ENCODE measurements around the gene ZER1. TPM values are rescaled to one million over a fixed set of nuclear protein-coding genes. Genes with fewer than 3 reads are reported as not detected.
A peak's percentile ranks its signal among the peaks of the same experiment; 100 is the strongest.

The ZER1 gene
- total RNA-seq, 1 donor from 2014 or later: 51.5 TPM

DNA sequence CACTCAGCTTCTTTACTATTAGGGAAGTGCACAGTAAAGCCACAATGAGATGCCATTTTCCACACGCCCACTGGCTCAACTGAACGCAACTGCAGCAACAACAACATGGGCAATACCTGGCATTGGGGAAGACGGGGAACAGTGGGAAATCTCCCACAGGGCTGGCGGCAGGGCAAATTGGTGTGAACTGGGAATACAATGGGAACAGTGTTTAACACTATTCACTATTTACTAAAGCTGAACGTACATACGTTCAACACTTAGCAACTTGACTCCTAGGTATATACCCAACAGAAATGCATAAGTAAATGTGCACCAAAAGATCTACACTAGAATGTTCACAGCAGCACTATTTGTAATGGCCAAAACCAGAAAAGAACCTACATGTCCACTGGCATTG lies 14.1 kb downstream of the ZER1 start:
- DNase-seq (ENCODE audit: missing footprints) (no peak), ATAC-seq (no peak)
- intact Hi-C loops (cut with DNase I): no loop called here

DNA sequence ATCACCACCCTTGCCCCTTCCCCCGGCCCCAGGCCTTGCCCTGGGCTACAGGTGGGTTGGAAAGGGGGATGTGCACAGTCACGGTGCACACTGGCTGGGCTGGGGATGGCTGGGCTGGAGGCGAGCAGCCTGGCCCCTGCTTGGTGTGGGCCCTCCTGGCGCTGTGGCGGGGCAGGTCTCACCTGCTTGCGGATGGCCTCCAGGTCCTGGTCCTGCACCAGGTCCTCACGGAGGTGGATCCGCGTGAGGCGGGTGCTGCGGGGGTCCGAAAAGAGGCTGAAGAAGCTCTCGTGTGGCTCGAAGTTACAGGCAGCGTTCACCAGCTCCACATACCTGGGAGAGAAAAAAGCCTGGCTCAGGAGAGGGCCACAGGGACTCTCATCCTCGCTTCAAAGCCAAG lies 18.1 kb downstream of the ZER1 start:
- peak; percentile 66 for DNase-seq (ENCODE audit: missing footprints)
- intact Hi-C loops (cut with DNase I): no loop called here
- no peak for ATAC-seq

DNA sequence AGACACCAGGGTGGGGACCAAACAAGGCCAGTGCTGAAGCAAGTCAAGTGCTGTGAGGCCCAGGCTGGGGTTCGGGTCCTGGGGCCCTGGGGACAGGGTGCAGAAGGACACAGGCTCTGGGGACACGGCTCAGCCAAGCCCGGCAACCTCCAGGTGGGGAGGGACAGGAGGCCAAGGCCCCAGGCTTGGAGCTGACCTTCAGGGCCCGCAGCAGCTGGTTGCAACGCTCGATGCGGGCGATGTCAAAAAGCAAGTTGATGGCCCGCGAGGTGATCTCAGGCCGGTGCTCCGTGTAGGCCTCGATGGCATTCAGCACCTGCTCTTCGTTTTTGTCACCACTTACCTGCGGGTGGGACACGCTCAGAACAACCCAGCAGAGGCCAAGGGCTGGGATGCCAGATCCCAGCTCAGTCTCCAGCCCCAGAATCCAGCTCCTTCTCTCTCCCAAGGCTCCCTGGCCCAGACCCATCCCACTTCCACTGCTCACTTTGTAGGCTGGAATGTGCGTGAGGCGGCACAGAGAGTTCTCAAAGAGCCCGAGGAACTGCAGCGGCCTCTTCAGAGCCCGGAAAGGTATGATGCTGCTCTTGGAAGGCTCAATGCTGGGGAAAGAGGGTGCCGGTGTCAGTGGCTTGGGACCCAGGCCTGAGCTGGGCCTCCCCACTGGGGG lies 20.7 kb downstream of the ZER1 start:
- DNase-seq (ENCODE audit: missing footprints): peak; percentile 55
- ATAC-seq: no peak
- intact Hi-C loops (cut with DNase I): no loop called here

DNA sequence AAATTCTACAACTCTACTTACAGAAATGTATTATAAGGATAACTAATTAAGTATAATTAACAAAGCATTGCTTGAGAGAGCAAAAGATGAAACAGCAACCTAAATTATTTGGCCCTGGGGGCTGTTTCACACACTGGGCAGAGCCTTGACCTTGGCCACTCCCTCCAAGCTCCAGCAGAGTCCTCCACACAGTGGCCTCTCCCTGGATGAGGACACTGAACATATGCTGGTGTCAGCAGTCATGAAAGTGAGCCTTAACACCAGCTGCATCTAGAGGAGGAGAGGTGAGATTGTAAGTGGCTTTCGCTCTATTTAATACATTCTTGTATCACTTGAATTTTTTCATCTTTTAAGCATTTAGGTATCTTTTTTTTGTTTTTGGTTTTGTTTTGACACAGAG lies 24.5 kb downstream of the ZER1 start:
- no peak for ATAC-seq
- DNase-seq (ENCODE audit: missing footprints): no peak
- intact Hi-C loops (cut with DNase I): no loop called here

DNA sequence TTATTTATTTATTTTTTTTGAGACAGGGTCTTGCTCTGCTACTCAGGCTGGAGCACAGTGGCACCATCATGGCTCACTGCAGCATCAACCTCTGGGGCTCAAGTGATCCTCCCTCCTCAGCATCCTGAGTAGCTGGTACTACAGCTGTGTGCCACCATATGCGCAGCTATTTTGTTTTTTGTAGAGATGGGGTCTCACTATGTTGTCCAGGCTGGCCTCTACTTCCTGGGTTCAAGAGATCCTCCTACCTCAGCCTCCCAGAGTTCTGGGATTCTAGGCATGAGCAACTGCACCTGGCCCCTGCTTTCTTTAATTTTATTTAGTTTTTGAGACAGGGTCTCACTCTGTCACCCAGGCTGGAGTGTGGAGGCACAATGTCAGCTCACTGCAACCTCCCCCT lies 28.3 kb downstream of the ZER1 start:
- DNase-seq (ENCODE audit: missing footprints) (peak; percentile 4), ATAC-seq (no peak)
- intact Hi-C loops (cut with DNase I): no loop called here

DNA sequence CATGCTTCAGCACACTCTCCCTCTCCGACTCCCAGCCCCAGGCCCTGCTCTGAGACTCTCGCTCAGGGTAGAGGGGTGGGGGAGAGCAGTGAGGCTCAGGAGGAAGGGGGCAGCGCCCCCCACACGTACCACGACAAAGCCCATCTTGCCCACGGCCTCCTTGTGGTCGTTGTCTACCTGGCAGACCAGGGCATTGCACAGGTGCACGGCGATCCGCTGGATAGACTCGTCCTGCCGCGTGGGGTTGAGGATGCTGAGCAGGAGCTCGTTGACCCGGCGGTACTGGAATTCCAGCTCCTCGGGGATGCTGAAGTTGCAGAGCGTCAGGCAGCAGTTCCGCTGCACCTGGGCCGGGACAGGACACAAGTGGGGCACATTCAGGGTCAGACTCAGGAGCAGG lies 29.3 kb downstream of the ZER1 start:
- intact Hi-C loops (cut with DNase I): no loop called here
- ATAC-seq (no peak), DNase-seq (ENCODE audit: missing footprints) (peak; percentile 37)

DNA sequence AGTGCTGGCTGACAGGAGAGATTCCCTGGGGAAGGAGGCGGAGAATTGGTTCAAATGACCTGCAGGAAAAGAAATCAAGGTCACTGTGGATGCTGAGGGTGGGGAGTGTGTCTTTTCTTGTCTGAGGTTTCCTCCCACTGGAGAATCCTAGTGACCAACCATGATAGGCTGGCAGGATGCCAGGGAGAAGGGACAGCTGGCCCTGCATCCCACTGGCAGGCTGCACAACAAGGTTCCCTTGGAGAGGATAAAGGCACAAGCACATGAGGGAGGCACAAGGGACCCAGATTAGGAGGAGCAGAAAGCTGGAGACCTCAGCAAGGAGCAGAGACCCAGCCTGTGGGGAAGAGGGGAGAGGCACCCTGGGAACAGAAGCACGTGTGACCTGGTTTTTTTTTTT lies 36.4 kb downstream of the ZER1 start:
- peak; percentile 4 for DNase-seq (ENCODE audit: missing footprints)
- intact Hi-C loops (cut with DNase I): no loop called here
- ATAC-seq: no peak

DNA sequence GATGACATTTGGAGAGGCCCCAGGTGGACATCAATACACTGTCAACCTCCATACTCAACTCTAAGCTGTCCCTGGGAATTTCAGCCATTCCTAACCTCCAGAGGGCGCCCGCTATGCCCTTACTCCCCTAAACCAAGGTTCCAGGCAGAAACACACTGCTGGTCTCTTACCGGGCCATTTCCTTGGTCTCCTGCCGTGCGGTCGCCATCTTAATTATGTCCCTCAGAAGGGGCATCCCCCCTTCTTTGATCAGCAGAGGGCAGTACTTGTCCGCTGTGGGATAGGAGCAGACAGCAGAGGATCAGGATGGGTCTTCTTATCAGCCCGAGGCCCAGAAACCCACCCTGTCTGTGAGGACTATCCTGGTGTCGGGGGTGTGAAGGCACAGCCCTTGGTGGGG lies 38.5 kb downstream of the ZER1 start:
- DNase-seq (ENCODE audit: missing footprints) (peak; percentile 63), ATAC-seq (peak; percentile 56)
- intact Hi-C loops (cut with DNase I): no loop called here

DNA sequence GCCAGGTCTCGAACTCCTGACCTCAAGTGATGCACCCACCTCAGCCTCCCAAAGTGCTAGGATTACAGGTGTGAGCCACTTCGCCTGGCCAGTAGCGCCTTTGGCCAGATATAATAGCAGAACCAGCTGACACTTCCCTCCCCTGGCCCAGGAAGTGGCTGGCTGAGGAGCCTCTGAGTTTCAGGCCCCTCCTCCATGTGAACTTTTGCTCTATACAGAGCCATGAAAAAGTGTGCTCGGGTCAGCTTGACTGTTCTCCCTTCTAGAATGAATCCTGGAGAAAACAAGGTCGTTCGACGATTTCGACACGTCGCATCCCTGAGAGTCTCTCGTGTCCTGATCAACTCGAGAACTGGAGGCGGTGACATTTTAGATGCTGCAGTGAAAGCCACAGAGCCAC lies 39.2 kb downstream of the ZER1 start:
- DNase-seq (ENCODE audit: missing footprints): peak; percentile 22
- no peak for ATAC-seq
- intact Hi-C loops (cut with DNase I): no loop called here

DNA sequence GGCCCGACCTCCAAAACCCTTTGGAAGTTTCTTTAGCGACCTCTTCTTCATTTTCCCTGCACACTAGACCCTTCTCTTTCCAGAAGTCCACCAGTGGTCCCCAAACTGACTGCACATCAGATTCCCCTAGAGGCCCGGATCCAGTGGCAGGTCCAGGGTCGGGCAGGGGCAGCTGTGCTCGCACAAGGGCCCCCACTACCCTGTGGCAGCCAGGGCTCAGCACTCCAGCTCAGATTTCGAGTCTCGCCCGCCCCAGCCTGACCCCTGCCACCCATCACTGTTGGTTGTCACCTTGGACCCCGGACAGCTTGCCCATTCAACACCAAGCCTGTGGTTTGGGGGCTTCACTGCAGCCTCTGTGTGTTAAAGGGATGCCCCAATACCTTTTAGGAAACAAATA lies 40.0 kb downstream of the ZER1 start:
- ATAC-seq (no peak), DNase-seq (ENCODE audit: missing footprints) (peak; percentile 21)
- intact Hi-C loops (cut with DNase I): no loop called here

DNA sequence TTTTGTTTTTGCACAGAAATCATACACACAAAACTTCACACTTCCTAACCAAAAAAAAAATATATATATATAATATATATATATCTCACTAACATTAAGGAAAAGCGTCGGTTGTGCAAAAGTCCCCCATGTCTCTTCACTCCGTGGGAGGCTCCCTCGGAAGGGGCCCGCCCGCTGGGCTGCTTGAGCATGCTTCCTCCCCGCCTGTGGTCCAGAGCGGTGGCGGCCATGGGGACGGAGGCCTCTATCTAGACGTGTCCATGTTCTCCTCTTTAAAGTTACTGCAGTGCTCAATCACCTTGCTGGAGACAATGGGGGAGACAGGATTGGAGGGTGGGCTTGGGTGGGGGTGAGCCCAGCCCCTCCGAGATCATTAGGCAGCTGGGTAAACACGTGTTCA lies 40.6 kb downstream of the ZER1 start:
- ATAC-seq: no peak
- intact Hi-C loops (cut with DNase I): no loop called here

DNA sequence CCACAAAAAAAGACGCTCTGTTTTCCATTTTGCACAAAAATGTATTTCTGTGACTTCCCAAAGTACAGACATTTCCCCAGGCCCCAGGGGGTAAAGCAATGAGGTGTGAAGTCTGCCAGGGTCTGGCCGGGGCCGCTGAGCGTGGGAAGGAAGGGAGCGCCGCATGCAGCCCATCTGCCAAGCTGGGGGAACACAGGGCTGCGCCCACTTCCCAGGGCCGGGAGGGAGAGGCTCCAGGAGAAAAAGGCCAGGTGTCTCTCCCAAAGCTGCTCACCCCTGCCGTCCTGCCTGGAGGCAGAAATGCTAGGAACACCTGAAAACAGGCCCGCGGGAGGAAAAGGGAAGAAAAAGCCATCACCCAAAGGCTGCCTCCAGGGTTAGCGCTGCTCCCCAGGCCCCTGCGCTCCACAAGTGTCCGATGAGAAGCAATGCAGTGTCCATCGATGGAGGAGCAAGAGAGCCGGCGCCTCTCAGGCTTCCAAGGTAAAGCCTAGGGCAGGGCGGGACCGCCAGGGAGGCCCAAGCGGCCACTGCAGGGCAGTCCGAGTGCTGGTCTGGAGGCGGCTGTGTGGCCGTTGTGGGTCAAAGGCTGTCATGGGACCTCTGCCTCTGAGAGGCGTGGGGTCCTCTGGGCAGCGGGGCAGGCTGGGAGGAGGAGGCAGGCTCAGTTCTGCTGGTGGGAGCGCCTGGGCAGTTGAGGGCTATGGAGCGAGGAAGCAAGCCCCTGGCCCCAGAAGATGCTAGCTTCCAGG lies 41.8 kb downstream of the ZER1 start:
- DNase-seq (ENCODE audit: missing footprints): peak; percentile 30
- no peak for ATAC-seq
- intact Hi-C loops (cut with DNase I): no loop called here

More for the DNA sequence above, 40.6 kb downstream of the ZER1 start:
- peak; percentile 11 for DNase-seq (ENCODE audit: missing footprints)

DNA sequence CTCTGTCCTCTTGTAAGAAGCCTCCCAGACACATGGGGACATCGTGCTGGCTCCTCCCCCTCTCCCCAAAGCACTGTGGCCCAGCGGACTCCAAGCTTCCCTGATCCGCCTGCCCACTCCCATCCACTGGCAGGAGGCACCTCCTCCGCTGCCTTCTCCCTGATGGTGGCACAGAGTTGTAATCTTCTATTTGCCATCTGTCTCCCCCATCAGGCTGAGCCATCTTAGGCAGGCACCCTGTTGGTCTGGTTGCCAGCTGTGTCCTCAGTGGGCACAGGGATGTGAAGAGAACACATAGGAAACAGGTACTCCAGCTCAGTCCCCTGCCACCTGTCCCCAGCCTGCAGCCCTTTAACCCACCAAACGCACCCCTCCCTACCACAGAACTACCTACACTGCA lies 42.4 kb downstream of the ZER1 start:
- ATAC-seq (no peak), DNase-seq (ENCODE audit: missing footprints) (peak; percentile 0)
- intact Hi-C loops (cut with DNase I): no loop called here

DNA sequence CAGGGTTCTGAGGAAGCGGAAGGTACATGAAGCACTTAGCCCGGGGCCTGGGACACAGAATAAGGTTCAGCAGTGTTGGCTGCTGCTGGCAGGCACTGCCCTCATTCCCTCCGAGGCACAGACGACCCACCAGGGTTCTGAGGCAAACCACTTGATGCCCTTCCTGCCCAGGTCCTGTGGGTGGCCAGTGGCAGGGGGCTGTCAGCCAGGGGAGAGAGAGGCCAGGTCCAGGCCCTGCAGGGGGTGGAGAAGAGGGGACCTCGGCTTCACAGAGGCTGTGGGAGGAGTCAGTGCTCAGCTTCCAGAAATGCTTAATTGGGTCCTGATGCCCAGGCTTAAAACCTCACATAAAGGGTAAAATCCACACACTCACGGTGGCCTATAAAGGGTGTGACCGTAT lies 43.4 kb downstream of the ZER1 start:
- intact Hi-C loops (cut with DNase I): no loop called here
- no peak for ATAC-seq
- DNase-seq (ENCODE audit: missing footprints): peak; percentile 33

DNA sequence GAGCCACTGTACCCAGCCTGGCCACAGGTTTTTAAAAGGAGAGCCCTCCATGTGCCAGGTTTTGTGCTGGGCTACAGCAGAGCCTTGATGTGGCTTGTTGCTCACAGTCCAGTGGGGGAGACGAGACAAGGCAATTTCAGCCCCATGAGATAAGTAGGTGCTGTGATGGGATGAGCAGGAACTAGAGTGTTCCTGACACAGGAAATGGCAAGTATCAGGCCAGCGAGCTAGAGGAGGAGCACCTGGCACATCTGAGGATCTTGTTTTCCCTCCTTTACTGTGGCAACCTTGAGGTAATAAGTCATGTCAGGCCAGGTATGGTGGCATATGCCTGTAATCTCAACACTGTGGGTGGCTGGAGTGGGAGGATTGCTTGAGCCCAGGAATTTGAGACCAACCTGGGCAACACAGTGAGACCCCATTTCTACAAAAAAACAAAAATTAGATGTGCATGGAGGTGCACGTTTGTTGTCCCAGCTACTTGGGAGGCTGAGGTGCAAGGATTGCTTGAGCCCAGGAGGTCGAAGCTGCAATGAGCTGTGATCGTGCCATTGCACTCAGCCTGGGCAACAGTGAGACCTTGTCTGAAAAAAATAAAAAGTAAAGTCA lies 44.0 kb downstream of the ZER1 start:
- intact Hi-C loops (cut with DNase I): no loop called here
- ATAC-seq: no peak
- peak; percentile 8 for DNase-seq (ENCODE audit: missing footprints)

DNA sequence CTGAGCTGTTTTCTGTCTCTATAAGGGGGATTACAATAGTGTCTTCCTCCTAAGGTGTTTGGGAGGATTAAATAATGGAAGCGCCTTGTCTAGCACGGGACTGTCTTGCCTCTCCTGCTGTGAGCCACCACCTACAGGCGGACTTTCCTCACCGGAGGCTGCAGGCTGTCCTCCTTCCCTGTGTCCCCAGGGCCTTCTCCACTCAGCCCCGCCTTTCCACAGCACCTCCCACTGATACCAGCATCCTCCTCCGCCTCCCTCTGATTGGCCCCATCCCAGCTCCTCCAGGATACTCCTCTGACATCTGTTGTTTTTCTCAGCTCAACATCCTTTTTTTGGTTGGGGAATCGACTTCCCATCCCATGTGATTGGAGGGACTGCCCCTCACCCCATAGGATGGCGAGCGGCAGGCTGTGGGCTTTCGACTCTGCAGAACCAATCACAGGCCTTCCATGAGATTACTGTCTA lies 46.9 kb downstream of the ZER1 start:
- ATAC-seq (peak; percentile 51), DNase-seq (ENCODE audit: missing footprints) (peak; percentile 80)
- intact Hi-C loops (cut with DNase I): loop anchor here (2.0 kb wide), 1 partner anchor 22 kb away; the partner anchor contains the start of gene PKN3

DNA sequence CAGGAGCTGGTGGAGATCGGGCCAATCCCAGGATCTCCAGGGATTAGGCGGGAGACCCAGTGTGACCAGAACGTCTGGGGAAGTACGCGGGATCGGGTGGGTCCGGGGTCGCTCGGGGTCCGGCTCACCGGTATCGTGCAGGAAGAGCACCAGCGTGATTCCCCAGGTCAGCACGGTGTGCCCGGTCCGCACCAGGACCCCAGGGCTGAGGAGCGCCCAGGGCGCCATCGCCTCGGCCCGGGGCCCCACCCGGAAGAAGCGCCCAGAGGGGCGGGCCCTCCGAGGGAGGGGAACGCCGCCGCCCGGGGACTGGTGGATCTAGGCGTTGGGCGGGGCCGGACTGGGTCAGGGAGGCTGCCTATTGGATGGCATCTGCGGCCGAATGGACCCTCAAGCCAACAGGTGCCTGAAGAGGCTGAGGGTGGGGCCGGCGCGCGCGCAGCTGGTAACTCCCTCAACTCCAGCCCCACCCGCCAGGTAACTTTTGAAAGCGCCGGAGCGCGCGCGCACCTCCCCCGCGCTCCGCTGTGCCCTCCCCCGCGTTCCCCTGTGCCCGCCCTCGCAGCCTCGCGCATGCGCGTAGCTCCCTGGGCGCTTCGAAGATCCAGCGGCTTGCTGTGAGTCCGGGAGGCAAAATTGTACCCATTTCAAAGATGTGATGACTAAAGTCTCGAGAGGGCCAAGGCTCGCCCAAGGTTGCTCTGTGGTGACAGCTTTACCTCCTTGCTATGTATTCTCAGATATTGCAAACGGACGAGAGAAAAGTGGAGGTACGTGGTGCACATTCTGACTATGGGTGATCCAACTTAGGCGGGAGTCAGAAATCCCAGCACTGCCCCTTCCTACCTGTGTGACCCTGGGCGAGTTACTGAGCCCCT lies 47.6 kb downstream of the ZER1 start, which contains the start of gene ZDHHC12:
Gene ZDHHC12 (minus strand): TSS at position 262 of the 878 bp plus-strand sequence. CDS start 34 bp downstream, at position 228.
- intact Hi-C loops (cut with DNase I): loop anchor here (2.0 kb wide), 1 partner anchor 21 kb away; the partner anchor contains the start of gene PKN3
- ATAC-seq (peak; percentile 93), DNase-seq (ENCODE audit: missing footprints) (peak; percentile 99)

DNA sequence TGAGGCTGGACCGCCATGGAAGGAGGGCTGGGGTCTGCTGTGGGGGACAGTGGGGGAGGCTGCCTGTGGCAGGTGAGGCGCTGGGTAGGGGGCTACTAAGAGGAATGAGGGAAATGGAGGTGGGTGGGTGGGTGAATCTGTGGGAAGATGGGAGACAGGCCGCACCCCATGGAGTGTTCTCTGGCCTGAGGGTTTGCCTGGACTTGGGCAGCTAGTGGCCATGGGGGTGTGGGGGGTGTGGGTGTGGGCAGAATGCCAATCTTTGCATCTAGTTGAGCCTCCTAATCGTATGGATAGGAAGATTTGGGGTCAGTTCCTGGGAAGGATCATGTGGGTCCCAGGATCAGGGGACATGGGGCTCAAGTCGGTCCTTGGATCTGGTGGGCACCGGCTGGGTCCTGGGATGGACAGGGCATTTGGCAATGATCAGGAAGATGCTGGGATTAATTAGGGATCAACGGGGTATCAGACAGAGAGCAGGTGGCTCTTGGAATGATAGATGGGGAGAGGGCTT lies 48.3 kb downstream of the ZER1 start:
- peak; percentile 54 for DNase-seq (ENCODE audit: missing footprints)
- intact Hi-C loops (cut with DNase I): no loop called here
- ATAC-seq: no peak
